Measurements from ENCODE around the gene LEKR1. TPM values are rescaled to one million over a fixed set of nuclear protein-coding genes. Genes with fewer than 3 reads are reported as not detected.
A peak's percentile ranks its signal among the peaks of the same experiment; 100 is the strongest.
"Not testable (repeated sequence)": the region's sequence is repeated elsewhere in the genome, so short reads cannot be mapped to it uniquely, and the experiment has no call there.

The LEKR1 gene
- total and polyA plus RNA-seq, 2 donors (not counting 3 experiments of a cell fraction or from before 2014, with no cell fraction given) = 0.07 to 0.64 TPM

DNA sequence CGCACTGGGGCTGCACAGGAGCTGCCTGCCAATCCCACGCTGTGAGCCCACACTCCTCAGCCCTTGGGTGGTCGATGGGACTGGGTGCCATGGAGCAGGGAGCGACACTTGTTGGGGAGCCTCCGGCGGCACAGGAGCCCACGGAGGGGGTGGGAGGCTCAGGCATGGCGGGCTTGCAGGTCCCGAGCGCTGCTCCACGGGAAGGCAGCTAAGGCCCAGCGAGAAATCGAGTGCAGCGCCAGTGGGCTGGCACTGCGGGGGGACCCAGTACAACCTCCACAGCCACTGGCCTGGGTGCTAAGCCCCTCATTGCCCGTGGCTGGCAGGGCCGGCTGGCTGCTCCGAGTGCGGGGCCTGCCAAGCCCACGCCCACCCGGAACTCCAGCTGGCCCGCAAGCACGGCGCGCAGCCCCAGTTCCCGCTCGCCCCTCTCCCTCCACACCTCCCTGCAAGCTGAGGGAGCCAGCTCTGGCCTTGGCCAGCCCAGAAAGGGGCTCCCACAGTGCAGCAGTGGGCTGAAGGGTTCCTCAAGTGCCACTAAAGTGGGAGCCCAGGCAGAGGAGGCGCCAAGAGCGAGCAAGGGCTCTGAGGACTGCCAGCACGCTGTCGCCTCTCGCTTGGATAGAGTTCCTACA, 3.4 kb upstream of the LEKR1 start:
- not testable (repeated sequence) for H3K4me2 ChIP-seq (ENCODE audit: insufficient read depth, low read length); H3K9ac ChIP-seq (replicated peaks; ENCODE audit: extremely low read depth, insufficient read depth, low read length)
- peaks cover 51% of the 10 kb centered on the region for H3K4me1 ChIP-seq (ENCODE audit: control insufficient read depth, extremely low read depth, insufficient read depth, low read length)

DNA sequence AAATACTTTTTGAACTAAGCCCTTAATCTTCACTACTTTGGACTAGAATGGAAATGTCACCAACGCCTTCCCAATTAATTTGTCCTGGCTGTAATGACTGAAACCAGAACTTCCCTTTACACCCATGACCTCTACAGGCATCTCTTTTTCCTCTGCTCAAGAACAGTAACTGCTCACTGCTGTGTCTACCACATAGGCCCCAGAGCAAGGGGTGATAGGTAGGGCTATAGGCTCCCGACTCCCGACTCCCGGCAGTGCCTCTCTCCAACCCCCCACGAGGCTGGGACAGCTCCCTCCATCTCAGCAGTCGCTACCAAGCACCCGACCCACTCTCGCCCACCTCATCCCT, 384 bp upstream of the LEKR1 start:
- no peaks in the 10 kb centered on the region for H3K9me3 ChIP-seq (replicated peaks; ENCODE audit: control insufficient read depth, insufficient read depth, low read length)
- no peaks in the 10 kb centered on the region for H3K36me3 ChIP-seq (ENCODE audit: control insufficient read depth in 2 of 2, extremely low read depth in 1 of 2, insufficient read depth in 2 of 2, low read length in 2 of 2)
- H2AFZ ChIP-seq (ENCODE audit: low read depth, low read length) = peak overlapping the region; percentile 80
- dilution Hi-C loops (cut with MboI; ENCODE audit: extremely low pct_ligation_motif_present, low sequenced_read_pairs) (no loop called here), intact Hi-C loops (cut with micrococcal nuclease) (loop anchor here (1.0 to 10.0 kb wide), 8 partner anchors 8 to 671 kb away; partner anchors contain the start of gene TIPARP)
- H3K4me1 ChIP-seq (ENCODE audit: control insufficient read depth, extremely low read depth, insufficient read depth, low read length) = peaks cover 22% of the 10 kb centered on the region
- TF ChIP-seq POLR2A (IDR thresholded peaks at IDR 0.05; ENCODE audit: low read depth, low read length) (no peak), JUN (IDR thresholded peaks at IDR 0.05; ENCODE audit: borderline replicate concordance, insufficient read depth, insufficient read length, low read depth) (no peak), GATA2 (IDR thresholded peaks at IDR 0.05; ENCODE audit: insufficient read depth, insufficient read length, low read depth, low read length) (no peak), POLR2AphosphoS5 (IDR thresholded peaks at IDR 0.05; ENCODE audit: insufficient read depth, low read depth, low read length) (no peak), MYC (IDR thresholded peaks at IDR 0.05; ENCODE audit: low read depth, low read length) (no peak), FOS (IDR thresholded peaks at IDR 0.05; ENCODE audit: borderline replicate concordance, insufficient read depth, low read length) (no peak), EZH2 (IDR thresholded peaks at IDR 0.05; ENCODE audit: borderline replicate concordance, low read depth, low read length, severe bottlenecking) (no peak)
- TF ChIP-seq, protein P1, sequence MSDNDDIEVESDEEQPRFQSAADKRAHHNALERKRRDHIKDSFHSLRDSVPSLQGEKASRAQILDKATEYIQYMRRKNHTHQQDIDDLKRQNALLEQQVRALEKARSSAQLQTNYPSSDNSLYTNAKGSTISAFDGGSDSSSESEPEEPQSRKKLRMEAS (IDR thresholded peaks at IDR 0.05; ENCODE audit: insufficient read depth, insufficient read length) = no peak
- TF ChIP-seq, protein P2, sequence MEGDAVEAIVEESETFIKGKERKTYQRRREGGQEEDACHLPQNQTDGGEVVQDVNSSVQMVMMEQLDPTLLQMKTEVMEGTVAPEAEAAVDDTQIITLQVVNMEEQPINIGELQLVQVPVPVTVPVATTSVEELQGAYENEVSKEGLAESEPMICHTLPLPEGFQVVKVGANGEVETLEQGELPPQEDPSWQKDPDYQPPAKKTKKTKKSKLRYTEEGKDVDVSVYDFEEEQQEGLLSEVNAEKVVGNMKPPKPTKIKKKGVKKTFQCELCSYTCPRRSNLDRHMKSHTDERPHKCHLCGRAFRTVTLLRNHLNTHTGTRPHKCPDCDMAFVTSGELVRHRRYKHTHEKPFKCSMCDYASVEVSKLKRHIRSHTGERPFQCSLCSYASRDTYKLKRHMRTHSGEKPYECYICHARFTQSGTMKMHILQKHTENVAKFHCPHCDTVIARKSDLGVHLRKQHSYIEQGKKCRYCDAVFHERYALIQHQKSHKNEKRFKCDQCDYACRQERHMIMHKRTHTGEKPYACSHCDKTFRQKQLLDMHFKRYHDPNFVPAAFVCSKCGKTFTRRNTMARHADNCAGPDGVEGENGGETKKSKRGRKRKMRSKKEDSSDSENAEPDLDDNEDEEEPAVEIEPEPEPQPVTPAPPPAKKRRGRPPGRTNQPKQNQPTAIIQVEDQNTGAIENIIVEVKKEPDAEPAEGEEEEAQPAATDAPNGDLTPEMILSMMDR (IDR thresholded peaks at IDR 0.05; ENCODE audit: extremely low read depth in 1 of 2, insufficient read depth in 1 of 2, low read depth in 1 of 2, low read length in 2 of 2) = no peak
- no TSS peak for BruUV-seq (replicated peaks)
- H3K79me2 ChIP-seq (ENCODE audit: control insufficient read depth, insufficient read depth, low read length) = peaks cover 2% of the 10 kb centered on the region
- H4K20me1 ChIP-seq (replicated peaks; ENCODE audit: control insufficient read depth, extremely low read depth, insufficient read depth, low read length) = no peaks in the 10 kb centered on the region
- peak overlapping the region; percentile 97 for H3K4me2 ChIP-seq (ENCODE audit: insufficient read depth, low read length)
- H3K27me3 ChIP-seq (ENCODE audit: control insufficient read depth in 2 of 2, insufficient read depth in 2 of 2, low read length in 2 of 2) = no peaks in the 10 kb centered on the region
- no peaks in the 10 kb centered on the region for H3K9me1 ChIP-seq (replicated peaks; ENCODE audit: control insufficient read depth, extremely low read depth, insufficient read depth, low read length)
- peak overlapping the region; percentile 88 for H3K9ac ChIP-seq (replicated peaks; ENCODE audit: extremely low read depth, insufficient read depth, low read length)
- DNase-seq (ENCODE audit: low read depth, low spot score) (no peak), FAIRE-seq (no peak)
- CTCF ChIA-PET = interaction anchor here (0.6 kb wide), 1 partner anchor 150 kb away, joined by 3 read pairs; no protein-coding TSS in a partner anchor
- H3K4me3 ChIP-seq (replicated peaks in 1 of 3; ENCODE audit: insufficient read depth in 1 of 3, low read depth in 1 of 3, low read length in 3 of 3) = peak overlapping the region; percentile 45 to 90 (median 55)
- H3K27ac ChIP-seq (ENCODE audit: insufficient read depth, low read depth, low read length) = peak overlapping the region; percentile 100
- POLR2A ChIA-PET = no interaction called here

More for the DNA sequence above, 3.4 kb upstream of the LEKR1 start:
- H2AFZ ChIP-seq (ENCODE audit: low read depth, low read length); CTCF ChIA-PET; POLR2A ChIA-PET; H3K9me3 ChIP-seq (replicated peaks; ENCODE audit: control insufficient read depth, insufficient read depth, low read length); DNase-seq (ENCODE audit: low read depth, low spot score); H3K36me3 ChIP-seq (ENCODE audit: control insufficient read depth in 2 of 2, extremely low read depth in 1 of 2, insufficient read depth in 2 of 2, low read length in 2 of 2); H3K27me3 ChIP-seq (ENCODE audit: control insufficient read depth in 2 of 2, insufficient read depth in 2 of 2, low read length in 2 of 2); H3K79me2 ChIP-seq (ENCODE audit: control insufficient read depth, insufficient read depth, low read length); H4K20me1 ChIP-seq (replicated peaks; ENCODE audit: control insufficient read depth, extremely low read depth, insufficient read depth, low read length); H3K4me3 ChIP-seq (replicated peaks in 1 of 3; ENCODE audit: insufficient read depth in 1 of 3, low read depth in 1 of 3, low read length in 3 of 3); BruUV-seq (replicated peaks); H3K9me1 ChIP-seq (replicated peaks; ENCODE audit: control insufficient read depth, extremely low read depth, insufficient read depth, low read length); H3K27ac ChIP-seq (ENCODE audit: insufficient read depth, low read depth, low read length); FAIRE-seq: not testable (repeated sequence)
- dilution Hi-C loops (cut with MboI; ENCODE audit: extremely low pct_ligation_motif_present, low sequenced_read_pairs) (loop anchor here (25.0 kb wide), 1 partner anchor 110 kb away; no protein-coding TSS in a partner anchor), intact Hi-C loops (cut with micrococcal nuclease) (loop anchor here (10.0 kb wide), 2 partner anchors 518 to 668 kb away; no protein-coding TSS in a partner anchor)

Data from endothelial cell of umbilical vein (primary cell).